ENCODE data around the gene PRPH.

The PRPH gene

GRCh38 chr12:49346659-49347310 is 51.8 kb downstream of the PRPH start, which contains the start of gene DNAJC22:
Gene DNAJC22 (plus strand): TSS chr12:49346888. CDS start chr12:49348873, 1,985 bp downstream.
- no peak for DNase-seq (ENCODE audit: low read depth)

DNA sequence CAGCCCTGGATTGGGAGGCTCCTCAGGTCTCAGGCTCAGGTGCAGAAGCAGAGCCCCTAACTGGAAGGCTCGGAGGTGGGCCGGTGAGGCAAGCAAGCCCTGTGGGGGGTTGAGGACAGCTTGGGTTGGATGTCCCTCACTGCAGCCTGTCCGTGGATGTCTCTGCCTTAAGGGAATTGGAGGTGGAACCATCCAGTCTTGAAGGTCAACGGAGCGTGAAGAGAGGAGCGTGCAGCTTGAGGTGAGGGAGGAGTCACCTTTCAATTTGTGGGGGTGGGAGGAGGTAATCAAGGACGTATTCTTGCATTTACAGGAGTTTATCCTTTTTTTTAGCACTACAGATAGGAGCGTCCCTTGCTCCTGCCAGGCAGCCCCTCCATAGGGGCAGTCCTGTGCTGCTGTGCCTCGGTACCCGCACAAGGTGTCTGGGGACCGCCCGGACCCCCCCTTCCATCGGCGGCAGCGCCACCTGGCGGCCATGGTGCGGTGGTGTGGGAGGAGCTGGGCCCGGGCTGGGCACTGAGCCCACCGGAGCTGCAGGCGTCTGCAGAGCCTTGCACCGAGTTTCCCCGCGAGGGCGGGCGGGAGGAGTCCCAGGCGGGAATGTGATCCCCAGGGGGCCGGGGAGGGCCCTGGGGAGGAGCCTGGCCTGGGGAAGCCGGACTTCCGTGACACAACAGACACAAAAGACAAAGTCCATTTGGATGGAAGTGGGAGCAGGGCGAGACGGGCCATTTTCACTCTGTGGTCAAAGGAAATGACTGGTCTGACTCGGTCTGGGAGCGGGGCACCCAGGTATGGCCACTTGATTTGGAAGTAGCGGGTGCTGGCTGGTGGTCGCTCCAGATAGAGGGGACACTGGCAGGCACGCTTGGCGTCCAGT is 52.6 kb downstream of the PRPH start:
- no peak for DNase-seq (ENCODE audit: low read depth)
